Tibial nerve (tissue), 4 donors: ENCODE measurements around the gene LRRC3C. TPM values are rescaled to one million over a fixed set of nuclear protein-coding genes. Genes with fewer than 3 reads are reported as not detected.
"Not testable (repeated sequence)": the region's sequence is repeated elsewhere in the genome, so short reads cannot be mapped to it uniquely, and the experiment has no call there.

Experiments used
- DNase-seq, 2 donors: peaks; one replicate each; pipeline ENCODE4 v3.0.0-alpha.2; 2019; ENCODE audit warnings: low spot score in 2 of 2
- H3K27ac ChIP-seq, 4 donors: fragments of 200-600 bp; sonication (generic) in 3 of 4; one replicate each; pipeline ENCODE4 v1.5.1; 2017 to 2019; ENCODE audit warnings: mild to moderate bottlenecking in 1 of 4
- H3K27me3 ChIP-seq, 2 donors: fragments of 200-600 bp; sonication (generic) in 1 of 2; one replicate each; pipeline versions ENCODE4 v1.5.1 to v1.6.0; 2017 to 2019
- H3K36me3 ChIP-seq, 3 donors: fragments of 200-600 bp; sonication (generic); one replicate each; pipeline ENCODE4 v1.5.1; 2018 to 2019
- H3K4me1 ChIP-seq, 4 donors: fragments of 200-600 bp; sonication (generic) in 3 of 4; one replicate each; pipeline ENCODE4 v1.5.1; 2017 to 2019
- H3K4me3 ChIP-seq, 4 donors: fragments of 200-600 bp; sonication (generic) in 3 of 4; one replicate each; pipeline ENCODE4 v1.5.1; 2017 to 2019; ENCODE audit warnings: mild to moderate bottlenecking in 1 of 4, moderate library complexity in 1 of 4
- H3K9me3 ChIP-seq, 4 donors: fragments of 200-600 bp; sonication (generic) in 3 of 4; one replicate each; pipeline ENCODE4 v1.5.1; 2017 to 2019
- EP300 ChIP-seq, 2 donors: sonication (generic); formaldehyde crosslinking; IDR thresholded peaks; one replicate each; pipeline ENCODE4 v1.6.1; 2017; ENCODE audit warnings: antibody characterized with exemption in 2 of 2, mild to moderate bottlenecking in 1 of 2
- POLR2A ChIP-seq, 2 donors: fragments of 450-650 bp; IDR thresholded peaks; one replicate each; pipeline ENCODE4 v1.6.1; 2017; ENCODE audit warnings: antibody characterized with exemption in 2 of 2, mild to moderate bottlenecking in 2 of 2, moderate library complexity in 2 of 2
- WGBS, 2 donors: methylation state at CpG; one replicate each; pipeline ENCODE4 v1.1.5; 2018; 5-methylcytosine and 5-hydroxymethylcytosine counted together
- total RNA-seq, 4 donors: library from RNA; depleted of rRNA; stranded (reverse); fragments of >200 nt; gene quantifications; one replicate each; pipeline ENCODE4 v1.1.0, GENCODE V29; 2016
- TF ChIP-seq, protein P1 (sequence below), 5 experiments: fragments of 200-600 bp in 3 of 5; fragments of 450-650 bp in 2 of 5; sonication (generic) in 3 of 5; IDR thresholded peaks; one replicate each; pipeline ENCODE4 v1.5.1; 2016 to 2019; ENCODE audit warnings: antibody characterized with exemption in 5 of 5, mild to moderate bottlenecking in 3 of 5, moderate library complexity in 2 of 5

LRRC3C gene
- total RNA-seq, 4 donors from 2014 or later = not detected

DNA sequence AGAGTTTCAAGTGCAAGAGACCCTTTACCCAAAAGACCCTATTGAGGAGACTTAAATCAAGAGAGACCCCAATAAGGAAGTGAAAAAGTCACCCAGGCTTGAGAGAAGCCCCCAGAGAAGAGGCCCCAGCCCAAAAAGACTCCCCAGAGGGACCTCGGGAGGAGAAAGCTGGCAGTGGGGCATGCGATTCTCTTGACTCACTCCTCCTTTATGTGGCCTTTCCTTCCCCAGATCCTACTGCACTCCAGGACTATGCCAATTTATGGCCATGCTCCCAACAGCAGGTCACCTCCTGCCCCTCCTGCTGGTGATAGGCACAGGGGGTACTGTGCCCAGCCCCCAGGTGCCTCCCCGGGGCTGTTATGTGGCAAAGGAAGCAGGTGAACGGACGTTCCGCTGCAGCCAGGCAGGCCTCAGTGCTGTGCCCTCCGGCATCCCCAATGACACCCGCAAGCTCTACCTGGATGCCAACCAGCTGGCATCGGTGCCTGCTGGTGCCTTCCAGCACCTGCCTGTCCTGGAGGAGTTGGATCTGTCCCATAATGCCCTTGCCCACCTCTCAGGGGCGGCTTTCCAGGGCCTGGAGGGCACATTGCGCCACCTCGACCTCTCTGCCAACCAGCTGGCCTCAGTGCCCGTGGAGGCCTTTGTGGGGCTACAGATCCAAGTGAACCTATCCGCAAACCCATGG, 16.3 kb downstream of the LRRC3C start:
- Histone ChIP-seq H3K36me3 (no peaks in the 10 kb centered on the region), H3K4me3 (no peak overlapping the region), H3K27ac (no peak overlapping the region), H3K9me3 (no peaks in the 10 kb centered on the region), H3K27me3 (no peaks in the 10 kb centered on the region), H3K4me1 (no peaks in the 10 kb centered on the region)
- 68 to 90% methylated on average over 4 to 12 of the region's 14 CpGs for WGBS, 2 donors
- DNase-seq = no peak
- TF ChIP-seq, protein P1, sequence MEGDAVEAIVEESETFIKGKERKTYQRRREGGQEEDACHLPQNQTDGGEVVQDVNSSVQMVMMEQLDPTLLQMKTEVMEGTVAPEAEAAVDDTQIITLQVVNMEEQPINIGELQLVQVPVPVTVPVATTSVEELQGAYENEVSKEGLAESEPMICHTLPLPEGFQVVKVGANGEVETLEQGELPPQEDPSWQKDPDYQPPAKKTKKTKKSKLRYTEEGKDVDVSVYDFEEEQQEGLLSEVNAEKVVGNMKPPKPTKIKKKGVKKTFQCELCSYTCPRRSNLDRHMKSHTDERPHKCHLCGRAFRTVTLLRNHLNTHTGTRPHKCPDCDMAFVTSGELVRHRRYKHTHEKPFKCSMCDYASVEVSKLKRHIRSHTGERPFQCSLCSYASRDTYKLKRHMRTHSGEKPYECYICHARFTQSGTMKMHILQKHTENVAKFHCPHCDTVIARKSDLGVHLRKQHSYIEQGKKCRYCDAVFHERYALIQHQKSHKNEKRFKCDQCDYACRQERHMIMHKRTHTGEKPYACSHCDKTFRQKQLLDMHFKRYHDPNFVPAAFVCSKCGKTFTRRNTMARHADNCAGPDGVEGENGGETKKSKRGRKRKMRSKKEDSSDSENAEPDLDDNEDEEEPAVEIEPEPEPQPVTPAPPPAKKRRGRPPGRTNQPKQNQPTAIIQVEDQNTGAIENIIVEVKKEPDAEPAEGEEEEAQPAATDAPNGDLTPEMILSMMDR (IDR thresholded peaks at IDR 0.05) = no peak

DNA sequence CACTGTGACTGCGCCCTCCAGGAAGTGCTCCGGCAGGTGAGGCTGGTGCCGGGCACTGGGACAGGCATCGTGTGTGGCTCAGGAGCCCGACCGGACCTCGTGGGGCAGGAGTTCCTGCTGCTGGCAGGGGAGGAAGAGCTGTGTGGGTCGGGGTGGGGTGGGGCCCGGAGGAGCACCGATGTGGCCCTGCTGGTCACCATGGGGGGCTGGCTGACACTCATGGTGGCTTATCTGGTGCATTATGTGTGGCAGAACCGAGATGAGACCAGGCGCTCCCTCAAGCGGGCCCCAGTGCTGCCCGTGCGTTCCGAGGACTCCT, 16.8 kb downstream of the LRRC3C start:
- Histone ChIP-seq H3K4me3 (no peak overlapping the region), H3K4me1 (no peaks in the 10 kb centered on the region), H3K27me3 (no peaks in the 10 kb centered on the region), H3K27ac (no peak overlapping the region), H3K36me3 (no peaks in the 10 kb centered on the region), H3K9me3 (no peaks in the 10 kb centered on the region)
- WGBS, 2 donors = 71 to 84% methylated on average over 6 to 7 of the region's 16 CpGs
- TF ChIP-seq, protein P1 (IDR thresholded peaks at IDR 0.05) = no peak
- TF ChIP-seq POLR2A (IDR thresholded peaks at IDR 0.05) (no peak), EP300 (IDR thresholded peaks at IDR 0.05) (no peak)
- DNase-seq = no peak

- TF ChIP-seq EP300 (IDR thresholded peaks at IDR 0.05) (no peak), POLR2A (IDR thresholded peaks at IDR 0.05) (no peak)
- TF ChIP-seq, protein P1 (IDR thresholded peaks at IDR 0.05) = no peak
- Histone ChIP-seq H3K27ac (no peak overlapping the region), H3K36me3 (no peaks in the 10 kb centered on the region), H3K27me3 (no peaks in the 10 kb centered on the region), H3K4me1 (peaks cover 0 to 3% (median 0%) of the 10 kb centered on the region in 4 donors), H3K4me3 (no peak overlapping the region), H3K9me3 (no peaks in the 10 kb centered on the region)
- DNase-seq = no peak
- WGBS, 2 donors = 74 to 84% methylated on average over 9 to 12 of the region's 15 CpGs
These were observed 19.2 kb downstream of the LRRC3C start for GRCh38 chr17:39946551-39947330.

GRCh38 chr17:39948489-39948828, 20.9 kb downstream of the LRRC3C start:
- not testable (repeated sequence) for DNase-seq, H3K27ac ChIP-seq, H3K4me3 ChIP-seq, H3K27me3 ChIP-seq, H3K9me3 ChIP-seq, H3K36me3 ChIP-seq
- WGBS, 2 donors = 59 to 76% methylated on average over 5 of the region's 5 CpGs
- H3K4me1 ChIP-seq = peaks cover 0 to 13% (median 4%) of the 10 kb centered on the region in 4 donors

- no peak overlapping the region for H3K27ac ChIP-seq
- WGBS, 2 donors = 57 to 58% methylated on average over 2 of the region's 2 CpGs
- DNase-seq = no peak
- H3K36me3 ChIP-seq = no peaks in the 10 kb centered on the region
- no peak overlapping the region for H3K4me3 ChIP-seq
- peaks cover 0 to 16% (median 5%) of the 10 kb centered on the region in 4 donors for H3K4me1 ChIP-seq
- no peaks in the 10 kb centered on the region for H3K27me3 ChIP-seq
- no peaks in the 10 kb centered on the region for H3K9me3 ChIP-seq
- TF ChIP-seq POLR2A (IDR thresholded peaks at IDR 0.05) (no peak), EP300 (IDR thresholded peaks at IDR 0.05) (no peak)
- TF ChIP-seq, protein P1 (IDR thresholded peaks at IDR 0.05) = no peak
These were observed 21.5 kb downstream of the LRRC3C start for GRCh38 chr17:39949028-39949427.
